Activated CD4-positive, CD25-positive, alpha-beta regulatory T cell treated with anti-CD3 and anti-CD28 coated beads, Interleukin-2, amount 50 U/mL, for 72 hours (primary cell): Measurements from ENCODE around the gene PARL.

ENCODE experiments used
- DNase-seq: peaks from one replicate; pipeline ENCODE4 v3.0.0; 2021

Gene PARL

GRCh38 chr3:183884427-183885296 lies at the start of gene PARL:
Gene PARL, minus strand, starts transcription at chr3:183884880. Its CDS starts 34 bp downstream, at chr3:183884846.
- DNase-seq = peak; percentile 99

DNA sequence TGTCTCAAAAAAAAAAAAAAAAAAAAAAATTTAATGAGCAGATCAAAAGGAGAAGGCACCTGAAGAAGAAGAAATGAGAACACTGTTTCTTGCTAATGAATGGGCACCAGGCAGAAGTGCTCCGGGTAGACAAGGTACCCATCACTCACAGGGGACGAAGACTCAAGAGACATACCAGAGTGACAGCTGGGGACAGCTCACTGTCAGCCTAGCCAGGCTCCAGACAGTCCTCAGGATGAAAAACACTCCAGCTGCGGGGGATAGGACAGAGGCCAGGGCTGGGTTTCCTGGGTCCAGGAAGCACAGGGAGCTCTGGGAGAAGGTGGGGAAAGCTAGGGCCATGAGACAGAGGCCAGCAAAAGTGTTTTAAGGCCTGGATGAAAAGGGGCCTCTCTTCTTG lies 48.5 kb upstream of the PARL start:
- no peak for DNase-seq

DNA sequence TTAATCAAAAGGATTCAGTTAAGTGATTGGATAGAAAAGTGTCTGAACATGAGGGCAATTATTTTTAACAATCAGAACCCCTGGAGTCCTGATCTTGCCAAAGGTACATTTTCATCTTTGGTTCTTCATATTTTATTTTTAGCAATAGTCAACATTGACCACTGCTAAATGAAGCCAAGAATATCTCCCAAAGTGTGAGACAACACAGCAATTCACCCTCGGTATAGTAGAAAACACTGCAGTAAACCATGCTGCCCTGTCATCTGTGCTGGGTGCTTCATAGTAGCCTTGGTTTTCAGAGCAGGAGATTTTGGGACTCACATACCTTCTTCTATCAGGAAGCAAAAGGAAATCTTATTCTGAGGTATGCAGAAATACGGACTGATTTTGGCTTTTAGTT lies 47.2 kb upstream of the PARL start:
- no peak for DNase-seq

- no peak for DNase-seq
Measured at GRCh38 chr3:183930086-183930485, 45.4 kb upstream of the PARL start.

GRCh38 chr3:183927059-183927458 lies 42.4 kb upstream of the PARL start:
- DNase-seq = no peak

GRCh38 chr3:183924956-183925355 lies 40.3 kb upstream of the PARL start:
- no peak for DNase-seq

DNA sequence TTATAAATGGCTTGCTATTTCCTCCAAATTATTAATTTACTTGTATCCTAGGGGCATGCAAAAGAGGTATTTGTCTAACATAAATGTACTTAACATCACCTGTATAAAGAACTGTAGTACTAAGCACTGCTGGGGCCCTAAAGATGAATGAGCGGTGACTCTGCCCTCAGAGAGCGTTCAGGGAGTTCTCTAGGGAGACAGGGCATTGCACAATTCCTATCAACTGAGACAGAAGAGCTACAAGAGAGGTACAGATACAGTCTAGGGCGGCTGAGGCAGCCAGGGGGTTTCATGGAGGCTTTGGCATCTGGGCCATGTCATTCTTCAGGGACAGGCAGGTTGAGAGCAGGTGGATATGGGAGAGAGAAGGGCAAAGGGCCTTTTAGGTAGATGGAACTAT lies 39.9 kb upstream of the PARL start:
- no peak for DNase-seq

DNA sequence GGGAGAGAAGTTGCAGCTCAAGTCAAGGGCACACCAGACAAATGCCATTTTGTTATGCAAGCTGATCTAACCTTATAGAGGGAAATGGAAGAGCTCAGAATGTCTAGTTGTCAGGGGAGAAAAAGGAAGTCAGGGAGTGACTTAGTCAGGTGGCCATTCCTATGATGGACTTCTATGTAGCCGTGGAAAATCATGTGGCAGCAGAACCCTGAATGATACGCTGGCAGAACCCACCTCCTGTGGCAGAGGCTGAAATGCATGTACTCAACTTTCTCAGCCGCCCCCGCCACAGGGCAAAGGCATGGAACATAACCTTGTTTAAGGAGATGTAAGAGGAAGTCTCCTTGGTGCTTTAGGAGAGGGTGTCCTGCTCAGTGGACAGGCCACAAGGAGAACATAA lies 37.7 kb upstream of the PARL start:
- no peak for DNase-seq

GRCh38 chr3:183921096-183921495 lies 36.4 kb upstream of the PARL start:
- DNase-seq = no peak

- DNase-seq = no peak
Measured at GRCh38 chr3:183920416-183920815, 35.7 kb upstream of the PARL start.

DNA sequence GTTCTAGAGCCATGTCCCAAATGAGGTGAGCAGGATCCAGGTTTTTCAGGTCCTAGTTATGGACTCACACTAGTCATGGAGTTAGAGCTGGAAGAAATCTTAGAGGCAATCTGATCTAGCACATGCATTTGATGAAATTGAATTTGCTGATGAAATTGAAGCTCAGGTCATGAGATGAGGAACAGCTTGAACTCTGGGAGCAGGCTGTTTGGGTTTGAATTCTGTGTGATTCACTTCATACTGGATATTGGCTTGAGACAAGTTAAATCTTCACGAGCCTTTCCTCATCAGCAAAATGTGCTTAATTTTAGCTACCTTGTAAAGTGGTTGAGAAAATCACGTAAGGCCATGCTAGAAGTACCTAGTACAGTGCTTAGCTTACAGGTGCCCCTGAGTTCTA lies 33.5 kb upstream of the PARL start:
- DNase-seq = no peak

DNA sequence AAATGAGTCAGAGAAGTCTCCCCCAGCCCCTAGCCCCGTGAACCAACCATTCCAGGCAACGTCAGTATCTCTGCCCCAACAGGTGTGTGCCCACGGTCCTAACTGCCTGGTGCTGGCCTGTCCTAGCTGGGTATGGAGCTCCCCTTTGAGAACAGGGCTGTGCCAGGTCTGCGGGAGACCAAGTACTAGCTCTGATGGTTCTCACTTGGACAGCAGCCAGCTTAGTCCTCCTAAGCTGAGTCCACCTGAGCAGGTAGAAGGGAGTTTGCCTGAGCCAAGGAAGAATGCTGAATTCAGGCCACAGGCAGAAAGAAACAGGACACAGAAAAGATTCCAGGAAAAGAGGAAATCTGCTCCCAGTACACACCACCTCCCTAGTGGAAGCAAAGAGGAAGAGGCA lies 33.1 kb upstream of the PARL start:
- no peak for DNase-seq

GRCh38 chr3:183914856-183915255 lies 30.2 kb upstream of the PARL start:
- no peak for DNase-seq

DNA sequence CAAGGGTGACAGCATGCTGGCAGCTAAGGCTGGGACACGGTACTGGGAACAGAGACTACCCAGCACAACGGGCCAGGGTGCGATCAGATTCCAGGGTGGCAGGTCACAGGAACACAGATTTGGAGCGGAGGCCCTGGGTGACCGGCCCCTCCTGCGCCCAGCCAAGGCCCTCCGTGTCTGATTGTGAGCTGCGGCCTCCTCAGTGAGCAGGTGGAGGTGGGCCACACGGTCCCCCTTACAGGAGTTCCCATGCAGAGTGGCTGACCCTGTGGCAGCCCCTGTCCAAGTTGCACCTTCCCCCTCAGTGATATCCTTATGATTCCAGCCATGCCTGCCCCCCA lies 28.9 kb upstream of the PARL start:
- DNase-seq = no peak

DNA sequence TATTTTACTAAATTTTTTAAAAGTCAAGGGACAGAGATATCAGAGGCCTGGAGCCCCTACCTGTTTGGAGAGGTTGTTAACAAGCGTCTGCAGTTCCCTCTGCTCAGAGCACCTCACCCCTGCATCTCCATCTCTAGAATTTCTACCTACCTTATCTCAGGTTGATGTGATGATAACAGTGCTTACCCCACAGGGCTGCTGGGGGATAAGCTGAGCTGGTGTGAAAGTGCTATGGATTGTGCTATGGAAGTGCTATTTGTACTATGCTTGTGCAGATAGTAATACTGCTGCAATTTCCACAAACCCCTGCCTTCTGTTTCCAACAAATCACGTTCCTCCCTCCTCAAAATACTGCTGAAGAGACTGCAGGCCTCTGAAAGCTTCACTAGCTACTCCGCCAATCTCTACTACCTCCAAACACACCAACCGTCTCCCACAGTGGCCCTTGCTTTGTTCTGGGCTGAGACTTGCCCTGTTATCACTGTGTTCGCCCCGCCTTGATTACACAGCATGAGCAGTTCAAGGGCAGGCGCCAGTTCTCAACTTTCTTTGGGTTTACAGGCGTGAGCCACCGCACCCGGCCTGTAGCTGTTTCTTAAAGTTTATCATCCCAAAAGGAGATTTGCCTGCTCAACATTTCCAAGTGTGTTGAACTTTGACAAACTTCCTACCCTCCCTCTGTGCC lies 28.4 kb upstream of the PARL start:
- no peak for DNase-seq

- no peak for DNase-seq
Measured at GRCh38 chr3:183911763-183912506, 27.3 kb upstream of the PARL start.

DNA sequence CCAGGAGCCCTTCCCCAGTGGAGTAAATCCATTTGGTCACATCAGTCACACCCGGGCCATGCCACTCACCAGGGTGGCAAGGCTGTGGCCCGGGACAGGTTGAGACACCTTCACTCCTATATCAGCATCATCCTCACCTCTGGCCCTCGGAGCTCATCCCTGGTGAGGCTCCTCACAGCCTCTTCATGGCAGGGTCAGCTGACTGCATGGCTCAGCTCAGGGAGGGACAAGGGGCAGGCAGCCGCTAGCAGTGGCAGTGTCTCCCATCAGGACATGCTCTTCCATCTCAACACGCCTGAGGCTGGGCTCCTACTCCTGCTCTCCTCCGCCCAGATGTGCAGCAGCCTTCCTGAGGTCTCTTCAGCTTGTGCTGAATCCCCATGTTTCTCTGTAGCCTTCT lies 26.4 kb upstream of the PARL start:
- no peak for DNase-seq

- DNase-seq = no peak
Measured at GRCh38 chr3:183909030-183909600, 24.4 kb upstream of the PARL start.

GRCh38 chr3:183907911-183908331 lies 23.2 kb upstream of the PARL start:
- DNase-seq = no peak

DNA sequence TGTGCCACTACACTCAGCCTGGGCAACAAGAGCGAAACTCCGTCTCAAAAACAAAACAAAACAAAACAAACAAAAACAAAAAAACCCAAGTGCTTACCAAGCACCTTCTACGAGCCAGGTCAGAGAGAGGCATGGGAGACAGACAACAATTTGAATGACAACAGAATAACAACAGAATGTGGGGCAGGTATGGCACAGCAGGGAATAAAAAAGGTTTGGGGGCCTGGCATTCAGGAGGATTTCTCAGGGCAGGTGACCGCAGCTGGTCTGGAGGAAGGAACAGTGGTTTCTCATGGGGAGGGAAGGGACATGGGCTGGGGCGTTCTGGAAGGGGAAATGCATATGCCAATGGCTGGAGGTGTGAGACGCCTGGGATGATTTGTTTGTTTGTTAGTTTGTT lies 22.5 kb upstream of the PARL start:
- DNase-seq = no peak

DNA sequence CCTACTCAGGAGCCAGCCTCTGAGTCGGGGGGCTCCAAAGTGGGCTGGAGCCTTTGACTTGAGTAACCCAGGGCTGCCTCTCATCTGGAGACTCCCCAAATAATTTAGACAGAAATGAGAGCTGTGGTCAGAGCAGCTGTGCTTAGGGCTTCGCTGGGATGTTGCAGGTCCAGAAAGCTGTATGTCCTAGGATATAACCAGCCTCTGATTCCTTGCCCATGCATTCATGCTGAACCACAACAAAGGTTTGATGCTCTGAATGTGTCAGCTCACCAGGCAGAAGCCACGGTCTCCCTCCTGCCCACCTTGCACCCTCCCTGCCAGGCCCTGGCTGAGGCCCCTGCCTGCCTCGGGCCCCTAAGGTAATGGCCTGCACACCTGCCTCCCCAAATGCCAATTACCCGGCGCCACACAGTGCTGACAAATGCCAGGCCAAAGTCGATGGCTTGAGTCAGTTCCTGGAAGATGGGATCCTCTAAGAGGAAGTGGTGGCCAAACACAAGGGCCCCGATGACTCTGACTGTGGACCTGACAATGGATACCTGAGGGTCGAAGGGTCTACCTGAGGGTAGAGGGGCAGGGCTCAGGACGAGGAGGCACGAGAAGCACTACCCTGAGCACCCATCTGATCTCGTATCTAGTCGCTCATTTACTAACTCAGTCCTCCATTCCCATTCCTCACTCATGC lies 21.7 kb upstream of the PARL start:
- DNase-seq = no peak

- no peak for DNase-seq
Measured at GRCh38 chr3:183904833-183905780, 20.4 kb upstream of the PARL start.
